ENCODE results near the gene MRPL48. TPM values are rescaled to one million over a fixed set of nuclear protein-coding genes. Genes with fewer than 3 reads are reported as not detected.

The MRPL48 gene
- total RNA-seq, 1 donor: 14.5 TPM

DNA sequence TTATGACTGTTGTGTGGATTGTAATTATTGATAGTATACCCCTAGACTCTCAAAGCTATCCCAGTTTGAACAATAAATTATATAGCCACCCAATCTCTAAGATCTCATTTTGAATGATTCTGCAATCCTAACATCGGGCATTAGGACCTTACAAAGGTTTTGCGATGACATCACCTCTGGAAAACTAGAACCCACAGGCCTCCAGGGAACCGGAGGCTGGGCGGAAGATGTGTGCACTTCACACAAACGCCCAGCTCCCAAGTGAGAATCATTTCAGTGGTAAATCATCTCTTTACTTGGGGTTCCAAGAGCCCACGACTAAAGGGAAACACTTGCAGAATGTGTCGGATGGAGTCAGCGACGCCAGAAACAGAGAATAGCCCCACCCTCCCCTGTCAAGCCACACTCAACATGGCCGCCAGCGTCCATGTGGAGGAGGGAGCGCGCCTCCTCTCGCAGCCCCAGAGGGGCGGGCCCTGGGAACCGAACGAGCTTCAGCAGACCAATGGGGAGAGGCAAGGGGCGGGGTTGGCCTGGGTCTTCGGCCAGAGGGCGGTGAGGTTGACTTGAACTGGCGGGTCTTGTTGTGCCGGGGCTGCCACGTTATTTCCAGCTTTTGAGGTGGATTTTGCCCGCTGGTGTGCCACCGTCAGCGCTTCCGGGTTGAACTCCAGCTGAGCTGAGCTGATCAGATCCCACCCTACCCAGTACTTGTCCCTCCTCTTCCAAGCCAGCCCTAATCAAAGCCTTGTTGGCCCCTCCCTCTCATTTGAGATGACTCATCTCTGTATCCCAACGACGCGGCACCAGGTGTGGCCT, 8.4 kb upstream of the MRPL48 start:
- H3K27ac ChIP-seq (ENCODE audit: low read depth, low read length): peak overlapping the region; percentile 98
- peak; percentile 99 for DNase-seq (ENCODE audit: insufficient read length, low spot score, missing footprints)
- H3K36me3 ChIP-seq (ENCODE audit: insufficient read depth, low read length): no peaks in the 10 kb centered on the region
- peak overlapping the region; percentile 84 for H3K4me3 ChIP-seq (ENCODE audit: insufficient read depth, low read length)
- H3K27me3 ChIP-seq (ENCODE audit: insufficient read depth, low read length): no peaks in the 10 kb centered on the region
- H3K4me2 ChIP-seq (ENCODE audit: insufficient read depth, low read length): peak overlapping the region; percentile 91
- no peaks in the 10 kb centered on the region for H3K9me3 ChIP-seq (ENCODE audit: low read depth, low read length)
- TF ChIP-seq, protein P1, sequence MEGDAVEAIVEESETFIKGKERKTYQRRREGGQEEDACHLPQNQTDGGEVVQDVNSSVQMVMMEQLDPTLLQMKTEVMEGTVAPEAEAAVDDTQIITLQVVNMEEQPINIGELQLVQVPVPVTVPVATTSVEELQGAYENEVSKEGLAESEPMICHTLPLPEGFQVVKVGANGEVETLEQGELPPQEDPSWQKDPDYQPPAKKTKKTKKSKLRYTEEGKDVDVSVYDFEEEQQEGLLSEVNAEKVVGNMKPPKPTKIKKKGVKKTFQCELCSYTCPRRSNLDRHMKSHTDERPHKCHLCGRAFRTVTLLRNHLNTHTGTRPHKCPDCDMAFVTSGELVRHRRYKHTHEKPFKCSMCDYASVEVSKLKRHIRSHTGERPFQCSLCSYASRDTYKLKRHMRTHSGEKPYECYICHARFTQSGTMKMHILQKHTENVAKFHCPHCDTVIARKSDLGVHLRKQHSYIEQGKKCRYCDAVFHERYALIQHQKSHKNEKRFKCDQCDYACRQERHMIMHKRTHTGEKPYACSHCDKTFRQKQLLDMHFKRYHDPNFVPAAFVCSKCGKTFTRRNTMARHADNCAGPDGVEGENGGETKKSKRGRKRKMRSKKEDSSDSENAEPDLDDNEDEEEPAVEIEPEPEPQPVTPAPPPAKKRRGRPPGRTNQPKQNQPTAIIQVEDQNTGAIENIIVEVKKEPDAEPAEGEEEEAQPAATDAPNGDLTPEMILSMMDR (IDR thresholded peaks at IDR 0.05; ENCODE audit: extremely low read depth, low read depth, low read length): no peak
- H2AFZ ChIP-seq (ENCODE audit: low read length): peak overlapping the region; percentile 96
- peaks cover 4% of the 10 kb centered on the region for H3K4me1 ChIP-seq (ENCODE audit: insufficient read depth, low read length)
- no peaks in the 10 kb centered on the region for H4K20me1 ChIP-seq (ENCODE audit: insufficient read depth, low read length)
- H3K79me2 ChIP-seq (ENCODE audit: insufficient read depth, low read length): no peaks in the 10 kb centered on the region

GRCh38 chr11:73781303-73781702, 6.4 kb upstream of the MRPL48 start:
- H3K27ac ChIP-seq (ENCODE audit: low read depth, low read length): no peak overlapping the region
- TF ChIP-seq, protein P1 (IDR thresholded peaks at IDR 0.05; ENCODE audit: extremely low read depth, low read depth, low read length): no peak
- DNase-seq (ENCODE audit: insufficient read length, low spot score, missing footprints): no peak
- no peak overlapping the region for H2AFZ ChIP-seq (ENCODE audit: low read length)
- no peaks in the 10 kb centered on the region for H3K79me2 ChIP-seq (ENCODE audit: insufficient read depth, low read length)
- no peaks in the 10 kb centered on the region for H4K20me1 ChIP-seq (ENCODE audit: insufficient read depth, low read length)
- H3K4me1 ChIP-seq (ENCODE audit: insufficient read depth, low read length): peaks cover 4% of the 10 kb centered on the region
- H3K9me3 ChIP-seq (ENCODE audit: low read depth, low read length): no peaks in the 10 kb centered on the region
- H3K4me2 ChIP-seq (ENCODE audit: insufficient read depth, low read length): no peak overlapping the region
- no peaks in the 10 kb centered on the region for H3K36me3 ChIP-seq (ENCODE audit: insufficient read depth, low read length)
- H3K4me3 ChIP-seq (ENCODE audit: insufficient read depth, low read length): no peak overlapping the region
- H3K27me3 ChIP-seq (ENCODE audit: insufficient read depth, low read length): no peaks in the 10 kb centered on the region

- Histone ChIP-seq H3K79me2 (ENCODE audit: insufficient read depth, low read length) (no peaks in the 10 kb centered on the region), H3K36me3 (ENCODE audit: insufficient read depth, low read length) (no peaks in the 10 kb centered on the region), H3K27me3 (ENCODE audit: insufficient read depth, low read length) (no peaks in the 10 kb centered on the region), H3K4me2 (ENCODE audit: insufficient read depth, low read length) (no peak overlapping the region), H4K20me1 (ENCODE audit: insufficient read depth, low read length) (no peaks in the 10 kb centered on the region), H2AFZ (ENCODE audit: low read length) (no peak overlapping the region), H3K4me3 (ENCODE audit: insufficient read depth, low read length) (no peak overlapping the region), H3K27ac (ENCODE audit: low read depth, low read length) (no peak overlapping the region), H3K4me1 (ENCODE audit: insufficient read depth, low read length) (peaks cover 16% of the 10 kb centered on the region), H3K9me3 (ENCODE audit: low read depth, low read length) (no peaks in the 10 kb centered on the region)
- TF ChIP-seq, protein P1 (IDR thresholded peaks at IDR 0.05; ENCODE audit: extremely low read depth, low read depth, low read length): no peak
- no peak for DNase-seq (ENCODE audit: insufficient read length, low spot score, missing footprints)
These were observed 4.1 kb upstream of the MRPL48 start for GRCh38 chr11:73783483-73784020.

DNA sequence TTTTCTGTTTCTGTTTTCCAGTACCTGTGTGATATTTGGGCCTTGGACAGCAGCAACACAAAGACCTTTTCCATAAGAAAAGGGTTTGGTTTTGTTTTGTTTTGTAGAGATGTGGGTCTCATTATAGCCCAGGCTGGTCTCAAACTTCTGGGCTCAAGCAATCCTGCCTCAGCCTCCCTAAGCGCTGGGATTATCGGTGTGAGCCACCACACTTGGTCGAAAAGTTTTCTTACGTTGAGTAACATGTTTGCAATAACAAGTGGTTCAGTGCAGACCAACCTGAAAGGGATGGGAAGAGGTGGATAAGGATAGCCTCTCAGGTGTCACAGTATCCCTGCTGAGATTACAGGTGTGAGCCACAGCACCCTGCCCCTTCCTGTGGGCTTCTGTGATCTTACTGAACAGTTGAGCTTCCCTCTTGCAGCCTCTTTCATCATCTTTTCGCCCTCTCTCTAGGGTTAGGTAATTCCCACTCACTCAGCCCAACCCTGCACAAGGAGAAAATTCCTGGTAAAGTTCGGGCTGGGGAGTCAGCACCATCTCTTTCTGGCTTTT, 3.5 kb upstream of the MRPL48 start:
- no peaks in the 10 kb centered on the region for H3K36me3 ChIP-seq (ENCODE audit: insufficient read depth, low read length)
- TF ChIP-seq, protein P1 (IDR thresholded peaks at IDR 0.05; ENCODE audit: extremely low read depth, low read depth, low read length): no peak
- no peak overlapping the region for H3K4me2 ChIP-seq (ENCODE audit: insufficient read depth, low read length)
- H3K79me2 ChIP-seq (ENCODE audit: insufficient read depth, low read length): peaks cover 2% of the 10 kb centered on the region
- H3K9me3 ChIP-seq (ENCODE audit: low read depth, low read length): no peaks in the 10 kb centered on the region
- no peak overlapping the region for H3K4me3 ChIP-seq (ENCODE audit: insufficient read depth, low read length)
- peaks cover 16% of the 10 kb centered on the region for H3K4me1 ChIP-seq (ENCODE audit: insufficient read depth, low read length)
- no peaks in the 10 kb centered on the region for H3K27me3 ChIP-seq (ENCODE audit: insufficient read depth, low read length)
- H4K20me1 ChIP-seq (ENCODE audit: insufficient read depth, low read length): no peaks in the 10 kb centered on the region
- DNase-seq (ENCODE audit: insufficient read length, low spot score, missing footprints): no peak
- H3K27ac ChIP-seq (ENCODE audit: low read depth, low read length): no peak overlapping the region
- no peak overlapping the region for H2AFZ ChIP-seq (ENCODE audit: low read length)

Data from osteoblast (primary cell).